ENCODE results near the gene NOL9.
"Not testable (repeated sequence)": the region's sequence is repeated elsewhere in the genome, so short reads cannot be mapped to it uniquely, and the experiment has no call there.

Gene NOL9

DNA sequence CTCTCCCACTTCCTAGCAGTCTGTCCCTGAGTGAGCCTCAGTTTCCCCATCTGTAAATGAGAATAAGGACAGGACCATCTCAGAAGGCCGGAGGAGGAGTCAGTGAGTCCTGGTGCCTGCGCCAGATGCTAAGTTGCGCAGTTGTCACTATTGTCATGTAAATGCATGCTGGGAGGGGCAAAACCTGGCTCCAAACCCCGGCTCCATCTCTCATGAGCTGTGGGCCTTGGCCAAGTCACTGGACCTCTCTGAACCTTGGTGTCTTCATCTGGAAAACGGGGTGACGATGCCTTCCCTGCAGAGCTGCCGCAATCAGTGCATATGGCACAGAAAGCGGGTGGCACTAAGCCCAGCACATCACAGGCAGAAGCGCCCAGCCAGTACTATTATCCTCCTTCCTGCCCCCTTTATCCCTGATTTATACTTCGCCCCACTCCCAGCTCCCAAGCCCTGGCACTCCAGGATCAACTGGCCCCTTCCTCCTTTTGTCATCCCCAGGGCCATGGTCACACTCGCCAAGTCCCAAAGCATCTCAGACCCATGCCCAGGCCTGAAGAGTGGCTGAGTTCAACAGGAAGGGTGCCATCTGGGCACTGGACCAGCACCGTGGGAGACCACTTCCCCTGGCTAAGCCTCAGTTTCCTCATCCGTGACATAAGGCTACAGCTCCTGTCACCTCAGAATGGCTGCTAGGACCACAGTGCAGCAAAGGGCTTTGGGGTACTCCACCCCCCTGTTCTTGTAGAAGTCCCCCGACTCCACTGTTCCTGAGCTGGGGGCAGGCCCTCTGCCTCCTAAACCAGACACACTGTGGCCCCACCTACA is 58.6 kb downstream of the NOL9 start:
- Histone ChIP-seq H3K27me3 (ENCODE audit: insufficient read depth, poor library complexity, severe bottlenecking) (peaks cover 55% of the 10 kb centered on the region), H3K4me3 (replicated peaks; ENCODE audit: insufficient read depth, low read length) (no peak overlapping the region), H3K27ac (replicated peaks) (no peak overlapping the region)
- TF ChIP-seq POLR2AphosphoS5 (IDR thresholded peaks at IDR 0.05; ENCODE audit: low read depth) (no peak), GABPA (IDR thresholded peaks at IDR 0.05; ENCODE audit: low read depth) (no peak), SPI1 (IDR thresholded peaks at IDR 0.05; ENCODE audit: borderline replicate concordance, low read depth) (no peak)
- TF ChIP-seq, protein P1, sequence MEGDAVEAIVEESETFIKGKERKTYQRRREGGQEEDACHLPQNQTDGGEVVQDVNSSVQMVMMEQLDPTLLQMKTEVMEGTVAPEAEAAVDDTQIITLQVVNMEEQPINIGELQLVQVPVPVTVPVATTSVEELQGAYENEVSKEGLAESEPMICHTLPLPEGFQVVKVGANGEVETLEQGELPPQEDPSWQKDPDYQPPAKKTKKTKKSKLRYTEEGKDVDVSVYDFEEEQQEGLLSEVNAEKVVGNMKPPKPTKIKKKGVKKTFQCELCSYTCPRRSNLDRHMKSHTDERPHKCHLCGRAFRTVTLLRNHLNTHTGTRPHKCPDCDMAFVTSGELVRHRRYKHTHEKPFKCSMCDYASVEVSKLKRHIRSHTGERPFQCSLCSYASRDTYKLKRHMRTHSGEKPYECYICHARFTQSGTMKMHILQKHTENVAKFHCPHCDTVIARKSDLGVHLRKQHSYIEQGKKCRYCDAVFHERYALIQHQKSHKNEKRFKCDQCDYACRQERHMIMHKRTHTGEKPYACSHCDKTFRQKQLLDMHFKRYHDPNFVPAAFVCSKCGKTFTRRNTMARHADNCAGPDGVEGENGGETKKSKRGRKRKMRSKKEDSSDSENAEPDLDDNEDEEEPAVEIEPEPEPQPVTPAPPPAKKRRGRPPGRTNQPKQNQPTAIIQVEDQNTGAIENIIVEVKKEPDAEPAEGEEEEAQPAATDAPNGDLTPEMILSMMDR (IDR thresholded peaks at IDR 0.05; ENCODE audit: insufficient read depth, low read length): no peak
- TF ChIP-seq, protein P2, sequence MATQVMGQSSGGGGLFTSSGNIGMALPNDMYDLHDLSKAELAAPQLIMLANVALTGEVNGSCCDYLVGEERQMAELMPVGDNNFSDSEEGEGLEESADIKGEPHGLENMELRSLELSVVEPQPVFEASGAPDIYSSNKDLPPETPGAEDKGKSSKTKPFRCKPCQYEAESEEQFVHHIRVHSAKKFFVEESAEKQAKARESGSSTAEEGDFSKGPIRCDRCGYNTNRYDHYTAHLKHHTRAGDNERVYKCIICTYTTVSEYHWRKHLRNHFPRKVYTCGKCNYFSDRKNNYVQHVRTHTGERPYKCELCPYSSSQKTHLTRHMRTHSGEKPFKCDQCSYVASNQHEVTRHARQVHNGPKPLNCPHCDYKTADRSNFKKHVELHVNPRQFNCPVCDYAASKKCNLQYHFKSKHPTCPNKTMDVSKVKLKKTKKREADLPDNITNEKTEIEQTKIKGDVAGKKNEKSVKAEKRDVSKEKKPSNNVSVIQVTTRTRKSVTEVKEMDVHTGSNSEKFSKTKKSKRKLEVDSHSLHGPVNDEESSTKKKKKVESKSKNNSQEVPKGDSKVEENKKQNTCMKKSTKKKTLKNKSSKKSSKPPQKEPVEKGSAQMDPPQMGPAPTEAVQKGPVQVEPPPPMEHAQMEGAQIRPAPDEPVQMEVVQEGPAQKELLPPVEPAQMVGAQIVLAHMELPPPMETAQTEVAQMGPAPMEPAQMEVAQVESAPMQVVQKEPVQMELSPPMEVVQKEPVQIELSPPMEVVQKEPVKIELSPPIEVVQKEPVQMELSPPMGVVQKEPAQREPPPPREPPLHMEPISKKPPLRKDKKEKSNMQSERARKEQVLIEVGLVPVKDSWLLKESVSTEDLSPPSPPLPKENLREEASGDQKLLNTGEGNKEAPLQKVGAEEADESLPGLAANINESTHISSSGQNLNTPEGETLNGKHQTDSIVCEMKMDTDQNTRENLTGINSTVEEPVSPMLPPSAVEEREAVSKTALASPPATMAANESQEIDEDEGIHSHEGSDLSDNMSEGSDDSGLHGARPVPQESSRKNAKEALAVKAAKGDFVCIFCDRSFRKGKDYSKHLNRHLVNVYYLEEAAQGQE (IDR thresholded peaks at IDR 0.05; ENCODE audit: insufficient replicate concordance, low read depth): no peak
- no peak for DNase-seq (ENCODE audit: low read depth in 1 of 2, low spot score in 1 of 2)

DNA sequence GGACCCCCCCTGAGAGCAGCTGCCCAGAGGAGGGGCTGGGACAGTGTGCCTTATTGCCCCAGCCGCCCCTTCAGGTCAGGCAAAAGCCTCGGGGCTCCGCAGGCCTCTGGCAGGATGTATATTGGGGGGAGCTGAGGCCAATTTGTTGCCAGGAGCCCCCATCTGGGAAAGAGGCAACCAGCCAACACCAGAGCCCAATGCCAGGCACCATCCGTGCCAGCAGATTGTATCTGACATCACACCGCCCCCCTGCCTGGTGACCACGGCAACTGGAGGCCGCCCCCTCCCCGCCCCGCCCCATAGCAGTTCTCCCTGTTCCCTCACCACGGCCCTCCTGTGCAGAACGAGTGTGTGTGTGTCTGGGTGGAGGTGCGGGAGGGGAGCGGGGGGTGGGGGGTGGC is 59.3 kb downstream of the NOL9 start:
- Histone ChIP-seq H3K27ac (replicated peaks) (no peak overlapping the region), H3K27me3 (ENCODE audit: insufficient read depth, poor library complexity, severe bottlenecking) (peaks cover 62% of the 10 kb centered on the region), H3K4me3 (replicated peaks; ENCODE audit: insufficient read depth, low read length) (no peak overlapping the region)
- DNase-seq (ENCODE audit: low read depth in 1 of 2, low spot score in 1 of 2): no peak
- TF ChIP-seq GABPA (IDR thresholded peaks at IDR 0.05; ENCODE audit: low read depth) (no peak), SPI1 (IDR thresholded peaks at IDR 0.05; ENCODE audit: borderline replicate concordance, low read depth) (no peak), POLR2AphosphoS5 (IDR thresholded peaks at IDR 0.05; ENCODE audit: low read depth) (no peak)
- TF ChIP-seq, protein P2 (IDR thresholded peaks at IDR 0.05; ENCODE audit: insufficient replicate concordance, low read depth): no peak
- TF ChIP-seq, protein P1 (IDR thresholded peaks at IDR 0.05; ENCODE audit: insufficient read depth, low read length): no peak

DNA sequence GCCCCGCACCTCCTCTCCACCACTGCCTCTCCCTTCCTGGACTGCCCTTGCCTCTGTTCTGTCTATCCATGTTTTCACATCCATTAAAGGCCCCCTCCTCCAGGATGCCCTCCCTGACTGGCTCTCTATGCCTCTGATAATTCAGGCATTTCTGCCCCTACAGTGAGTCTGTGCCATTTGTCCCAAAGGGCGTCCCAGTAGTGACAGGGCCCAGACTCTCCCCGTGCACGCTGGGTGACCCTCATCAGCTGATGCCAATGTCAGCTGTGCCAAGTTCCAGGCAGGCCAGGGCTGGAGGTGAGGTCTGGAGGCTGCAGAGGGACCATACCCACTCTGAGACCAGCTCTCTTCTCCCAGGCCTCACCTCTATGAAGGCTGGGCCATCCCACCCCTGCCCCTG is 59.7 kb downstream of the NOL9 start:
- Histone ChIP-seq H3K27me3 (ENCODE audit: insufficient read depth, poor library complexity, severe bottlenecking) (peaks cover 65% of the 10 kb centered on the region), H3K27ac (replicated peaks) (no peak overlapping the region), H3K4me3 (replicated peaks; ENCODE audit: insufficient read depth, low read length) (no peak overlapping the region)
- no peak for TF ChIP-seq POLR2AphosphoS5 (IDR thresholded peaks at IDR 0.05; ENCODE audit: low read depth)
- no peak for DNase-seq (ENCODE audit: low read depth in 1 of 2, low spot score in 1 of 2)

DNA sequence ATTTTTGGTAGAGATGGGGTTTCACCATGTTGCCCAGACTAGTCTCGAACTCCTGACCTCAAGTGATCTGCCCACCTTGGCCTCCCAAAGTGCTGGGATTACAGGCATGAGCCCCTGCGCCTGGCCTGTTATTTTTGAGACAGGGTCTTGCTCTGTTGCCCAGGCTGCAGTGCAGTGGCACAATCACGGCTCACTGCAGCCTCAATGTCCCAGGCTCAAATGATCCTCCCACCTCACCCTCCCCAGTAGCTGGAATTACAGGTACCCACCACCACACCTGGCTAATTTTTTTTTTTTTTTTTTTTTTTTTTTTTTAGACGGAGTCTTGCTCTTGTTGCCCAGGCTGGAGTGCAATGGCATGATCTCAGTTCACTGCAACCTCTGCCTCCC is 60.5 kb downstream of the NOL9 start:
- H3K27ac ChIP-seq (replicated peaks); H3K4me3 ChIP-seq (replicated peaks; ENCODE audit: insufficient read depth, low read length); DNase-seq (ENCODE audit: low read depth in 1 of 2, low spot score in 1 of 2): not testable (repeated sequence)
- H3K27me3 ChIP-seq (ENCODE audit: insufficient read depth, poor library complexity, severe bottlenecking): peaks cover 59% of the 10 kb centered on the region

DNA sequence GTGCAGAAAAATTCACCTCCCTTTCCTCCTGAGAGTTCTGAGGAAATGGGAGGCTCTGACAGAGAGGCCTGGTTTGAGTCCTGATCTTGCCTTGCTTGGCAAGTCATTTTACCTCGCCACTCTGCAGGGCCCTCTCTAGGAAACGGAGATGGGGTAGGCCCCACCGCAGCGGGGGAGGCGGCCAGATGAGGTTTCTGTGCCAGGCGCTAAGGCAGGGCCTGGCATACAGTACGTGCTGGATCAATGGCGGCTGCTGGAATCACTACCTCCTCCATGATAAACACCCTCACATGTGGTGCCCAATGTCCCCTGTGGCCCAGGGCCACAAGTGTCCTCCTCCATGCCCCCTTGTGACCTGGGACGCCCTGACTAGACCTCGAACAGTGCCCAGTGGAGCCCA is 62.3 kb downstream of the NOL9 start:
- TF ChIP-seq GABPA (IDR thresholded peaks at IDR 0.05; ENCODE audit: low read depth) (no peak), SPI1 (IDR thresholded peaks at IDR 0.05; ENCODE audit: borderline replicate concordance, low read depth) (no peak), POLR2AphosphoS5 (IDR thresholded peaks at IDR 0.05; ENCODE audit: low read depth) (no peak)
- TF ChIP-seq, protein P2 (IDR thresholded peaks at IDR 0.05; ENCODE audit: insufficient replicate concordance, low read depth): no peak
- TF ChIP-seq, protein P1 (IDR thresholded peaks at IDR 0.05; ENCODE audit: insufficient read depth, low read length): no peak
- Histone ChIP-seq H3K27me3 (ENCODE audit: insufficient read depth, poor library complexity, severe bottlenecking) (peaks cover 57% of the 10 kb centered on the region), H3K27ac (replicated peaks) (no peak overlapping the region), H3K4me3 (replicated peaks; ENCODE audit: insufficient read depth, low read length) (no peak overlapping the region)
- peak in 1 of 2 experiments; percentile 21 for DNase-seq (ENCODE audit: low read depth in 1 of 2, low spot score in 1 of 2)
